HT-29 (cell line): ENCODE measurements around the gene BTAF1. TPM values are rescaled to one million over a fixed set of nuclear protein-coding genes. Genes with fewer than 3 reads are reported as not detected.
A peak's percentile ranks its signal among the peaks of the same experiment; 100 is the strongest.
"Not testable (repeated sequence)": the region's sequence is repeated elsewhere in the genome, so short reads cannot be mapped to it uniquely, and the experiment has no call there.

ENCODE experiments used
- DNase-seq: peaks from one replicate; pipeline ENCODE4 v3.0.0-alpha.2; 2015; ENCODE audit warnings: low spot score
- total RNA-seq: library from RNA; depleted of rRNA; stranded (reverse); fragments of >200 nt; shearing (Covaris generic); gene quantifications from 2 replicates; pipeline ENCODE4 v1.2.3, GENCODE V29; 2014; rRNA removed

BTAF1 gene
- 19.3 and 23.2 TPM in 2 replicates for total RNA-seq

- peak; percentile 93 for DNase-seq
Observed at GRCh38 chr10:91923371-91924211, at the start of gene BTAF1. Gene BTAF1, plus strand, starts transcription at chr10:91923770. Its CDS starts 307 bp downstream, at chr10:91924077.

DNA sequence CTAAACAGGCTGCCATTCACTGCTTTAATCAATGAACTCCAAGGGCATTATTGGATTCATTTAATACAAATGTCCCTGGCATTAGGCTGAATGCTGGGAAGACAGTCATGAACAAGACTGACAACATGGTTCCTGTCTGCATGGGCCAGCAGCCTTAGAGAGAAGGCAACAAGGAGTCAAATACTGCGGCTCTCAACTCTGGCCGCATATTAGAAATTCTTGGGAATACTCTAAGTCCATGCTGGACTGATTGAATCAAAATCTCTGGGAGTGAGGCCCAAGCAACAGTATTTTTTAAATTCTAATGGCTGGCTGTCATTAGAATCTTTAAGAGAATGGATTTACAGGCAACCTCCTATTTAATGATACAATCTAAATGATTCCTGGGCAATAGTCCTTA, 48.4 kb upstream of the BTAF1 start:
- DNase-seq = no peak

DNA sequence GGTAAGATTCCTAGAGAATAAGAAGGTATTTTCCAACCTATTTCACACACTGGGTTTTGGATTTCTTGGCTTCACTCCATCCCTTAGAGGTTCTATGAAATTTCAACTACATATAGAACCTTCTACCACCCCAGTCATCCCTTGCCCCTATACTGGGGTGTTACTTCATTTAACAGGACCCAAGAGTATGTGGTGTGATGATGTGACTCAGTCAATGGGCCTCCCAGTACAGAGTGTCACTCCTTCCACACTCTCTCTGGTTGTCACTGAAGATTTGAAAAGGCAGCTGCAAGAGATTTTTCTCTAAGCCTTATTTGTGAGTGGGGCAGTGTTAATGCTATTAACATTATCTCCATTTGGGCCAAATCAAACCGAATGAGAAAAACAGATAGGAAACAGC, 47.8 kb upstream of the BTAF1 start:
- DNase-seq = no peak

DNA sequence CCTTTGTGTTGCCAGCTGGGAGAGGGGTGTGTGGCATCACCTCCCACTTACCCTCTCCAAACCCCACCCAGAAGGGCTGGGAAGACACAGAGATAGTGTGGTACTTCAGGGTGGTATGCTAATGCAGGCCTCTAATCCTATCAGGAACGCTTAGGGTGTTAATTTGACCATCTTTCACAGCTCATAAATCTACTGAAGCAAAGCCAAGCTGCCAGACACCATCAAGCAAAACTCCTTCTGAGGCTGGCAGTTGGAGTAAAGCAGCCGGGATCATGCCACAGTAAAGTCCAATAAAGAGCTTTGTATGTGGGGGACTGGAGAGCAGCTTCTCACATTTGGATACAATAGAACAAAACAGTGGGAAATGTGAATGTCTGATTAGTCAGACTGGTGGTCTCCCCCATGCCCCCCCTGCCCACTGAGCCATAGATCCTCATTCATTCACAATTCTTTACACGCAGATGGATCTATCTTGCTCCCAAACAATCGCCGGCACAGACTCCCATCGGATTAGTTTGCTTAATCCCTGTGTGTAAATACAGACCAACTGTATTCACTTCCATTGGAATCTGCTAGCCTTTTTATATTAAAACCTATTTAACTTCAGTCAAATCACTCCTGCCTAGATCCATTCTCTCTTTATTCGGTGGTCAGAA, 43.9 kb upstream of the BTAF1 start:
- DNase-seq = no peak

GRCh38 chr10:91880310-91880709, 43.3 kb upstream of the BTAF1 start:
- peak; percentile 62 for DNase-seq

GRCh38 chr10:91883549-91884444, 39.8 kb upstream of the BTAF1 start:
- no peak for DNase-seq

GRCh38 chr10:91884536-91884935, 39.0 kb upstream of the BTAF1 start:
- no peak for DNase-seq

DNA sequence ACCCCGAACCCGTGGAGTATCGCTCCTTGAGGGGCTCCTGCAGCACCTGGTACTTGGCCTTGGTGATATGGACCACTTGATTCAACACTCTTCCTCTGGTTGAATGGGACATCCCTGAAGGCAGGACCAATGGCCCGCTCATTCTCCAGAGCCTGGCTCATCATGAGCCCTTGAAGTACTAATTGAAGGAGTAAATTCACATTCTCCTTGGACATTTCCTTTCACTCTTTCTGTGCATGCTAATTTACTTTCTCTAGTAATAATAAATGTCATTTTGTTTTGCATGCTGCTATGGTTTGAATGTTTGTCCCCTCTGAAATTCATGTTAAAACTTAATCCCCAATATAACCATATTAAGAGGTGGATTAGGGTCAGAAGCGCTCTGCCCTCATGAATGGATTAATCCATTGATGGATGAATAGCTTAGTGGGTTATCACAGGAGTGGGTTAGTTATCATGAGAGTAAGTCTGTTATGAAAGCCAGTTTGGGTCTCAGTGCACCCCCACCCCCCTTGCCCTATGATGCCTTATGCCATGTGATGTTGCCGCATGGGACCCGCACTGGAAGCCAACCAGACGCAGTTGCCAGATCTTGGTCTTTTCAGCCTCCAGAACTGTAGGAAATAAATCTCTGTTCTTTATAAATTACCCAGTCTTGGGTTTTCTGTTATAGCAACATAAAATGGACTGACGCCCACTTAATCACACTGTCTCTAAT, 38.0 kb upstream of the BTAF1 start:
- DNase-seq = no peak

- DNase-seq = no peak
Observed at GRCh38 chr10:91886954-91887271, 36.7 kb upstream of the BTAF1 start.

- DNase-seq = no peak
Observed at GRCh38 chr10:91887272-91888076, 36.1 kb upstream of the BTAF1 start.

DNA sequence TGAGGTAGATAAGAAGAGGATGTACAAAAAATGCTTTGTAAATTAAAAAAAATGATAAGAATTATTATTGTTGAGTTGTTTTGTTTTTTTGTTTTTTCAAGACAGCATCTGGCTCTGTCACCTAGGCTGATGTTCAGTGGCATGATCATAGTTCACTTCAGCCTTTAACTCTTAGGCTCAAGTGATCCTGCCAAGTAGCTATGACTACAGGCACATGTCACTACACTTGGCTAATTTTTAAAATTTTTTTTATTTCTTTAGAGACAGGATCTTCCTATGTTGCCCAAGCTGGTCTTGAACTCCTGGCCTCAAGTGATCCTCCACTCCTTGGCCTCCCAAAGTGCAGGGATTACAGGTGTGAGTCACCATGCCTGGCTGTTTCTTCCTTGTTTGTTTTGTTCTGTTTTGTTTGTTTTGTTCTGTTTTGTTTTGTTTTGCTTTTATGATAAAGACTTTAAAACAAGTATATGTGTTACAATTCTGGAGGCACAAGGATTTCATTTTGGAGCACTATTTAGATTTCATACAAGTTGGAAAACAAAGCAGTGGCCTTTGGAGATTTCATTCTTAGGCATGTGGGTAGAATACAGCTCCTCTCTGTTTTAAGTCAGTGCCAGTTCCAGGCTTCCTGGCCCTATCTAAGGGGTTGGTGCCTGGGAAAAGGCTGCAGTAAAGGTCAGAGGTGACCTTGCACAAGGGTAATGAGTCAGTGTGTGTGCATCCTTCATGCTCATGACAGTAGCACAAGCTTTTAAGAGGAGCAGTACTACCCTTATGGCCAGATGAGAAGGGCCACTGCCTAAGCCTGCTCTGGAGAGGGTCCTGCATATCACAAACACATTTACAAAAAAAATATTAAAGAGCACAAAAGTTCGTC, 32.2 kb upstream of the BTAF1 start:
- DNase-seq = no peak

GRCh38 chr10:91893051-91893450, 30.5 kb upstream of the BTAF1 start:
- no peak for DNase-seq

DNA sequence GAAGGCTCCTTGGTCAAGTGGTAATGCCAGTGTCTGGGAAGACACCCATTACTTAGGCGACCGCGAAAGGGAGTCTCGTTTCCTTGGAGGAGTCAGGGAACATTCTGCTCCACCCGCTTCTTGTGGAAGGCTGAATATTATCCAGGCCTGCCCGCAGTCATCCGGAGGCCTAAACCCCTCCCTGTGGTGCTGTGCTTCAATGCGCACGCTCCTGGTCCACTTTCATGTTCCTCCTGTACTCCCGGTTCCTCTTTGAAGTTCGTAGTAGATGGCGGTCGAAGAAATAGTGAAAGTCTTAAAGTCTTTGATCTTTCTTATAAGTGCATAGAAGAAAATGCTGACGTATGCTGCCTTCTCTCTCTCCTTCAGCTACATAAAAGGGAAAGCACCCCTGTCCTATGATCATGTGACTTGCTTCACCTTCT, 29.3 kb upstream of the BTAF1 start:
- DNase-seq = not testable (repeated sequence)

GRCh38 chr10:91896212-91896756, 27.3 kb upstream of the BTAF1 start:
- DNase-seq = no peak

DNA sequence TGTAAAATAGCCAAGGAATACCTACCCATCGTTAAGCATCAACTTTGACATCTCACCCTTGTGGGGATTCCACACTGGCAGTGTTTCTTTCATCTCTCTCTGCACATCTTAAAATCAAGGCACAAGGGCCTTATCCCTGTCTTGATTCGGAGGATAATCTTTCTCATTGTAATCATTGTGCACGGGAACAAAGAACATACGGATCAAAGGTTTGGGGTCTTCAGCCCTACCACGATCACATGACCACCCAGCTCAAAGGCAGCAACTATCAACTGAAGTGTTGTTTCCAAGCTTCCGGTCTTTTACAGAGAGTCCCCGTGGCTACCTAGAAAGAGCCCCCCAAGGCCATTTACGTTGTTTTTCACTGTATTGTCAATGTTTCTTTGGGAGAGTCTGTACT, 26.1 kb upstream of the BTAF1 start:
- DNase-seq = no peak

GRCh38 chr10:91901784-91902677, 21.5 kb upstream of the BTAF1 start:
- peak; percentile 82 for DNase-seq

- DNase-seq = no peak
Observed at GRCh38 chr10:91907033-91907594, 16.5 kb upstream of the BTAF1 start.

- DNase-seq = peak; percentile 26
Observed at GRCh38 chr10:91907914-91908336, 15.6 kb upstream of the BTAF1 start.
